IMR-90 (cell line): ENCODE measurements around the gene PROCA1. TPM values are rescaled to one million over a fixed set of nuclear protein-coding genes. Genes with fewer than 3 reads are reported as not detected.

Source experiments
- ATAC-seq: fragments of 200-7000 bp; cut with Tn5 transposase; 2 replicates; pipeline ENCODE4 v1.9.1; 2020; ENCODE audit warnings: low read depth, mild to moderate bottlenecking, moderate library complexity
- BruUV-seq: library from RNA; stranded (reverse); fragments of 400-500 nt; replicated peaks from 2 replicates; lab custom pipeline; 2021; lab: Mats Ljungman, UMichigan
- CTCF ChIA-PET: fragments of 300-600 bp; formaldehyde crosslinking; extraction: SDS; loops from one replicate; lab custom pipeline; 2021; ENCODE audit warnings: antibody characterized with exemption; lab: Yijun Ruan, JAX
- POLR2A ChIA-PET: fragments of 300-600 bp; sonication (Branson Sonifier 250); formaldehyde crosslinking; loops from one replicate; lab custom pipeline; 2022; ENCODE audit warnings: antibody characterized with exemption; ENCODE audit not compliant: unreplicated experiment; lab: Charles Lee
- DNase-seq: peaks from one replicate; pipeline ENCODE4 v3.0.0; 2013
- H2AFZ ChIP-seq: replicated peaks from 2 replicates; pipeline ENCODE3; 2013; ENCODE audit warnings: low read length, mild to moderate bottlenecking; ENCODE audit not compliant: poor library complexity
- H2AK5ac ChIP-seq: 2 replicates; pipeline ENCODE4 v1.6.1; 2013; ENCODE audit warnings: low read depth, low read length, inconsistent platforms
- H2AK9ac ChIP-seq: replicated peaks from 2 replicates; pipeline ENCODE3; 2013; ENCODE audit warnings: mild to moderate bottlenecking, low read depth, low read length, moderate library complexity; ENCODE audit not compliant: poor library complexity
- H2BK120ac ChIP-seq: 2 replicates; pipeline ENCODE4 v1.6.1; 2013; ENCODE audit warnings: low read depth, low read length, inconsistent platforms
- H2BK15ac ChIP-seq: 3 replicates; pipeline ENCODE4 v1.6.1; 2013; ENCODE audit warnings: low read depth, low read length, inconsistent platforms
- H2BK20ac ChIP-seq: 2 replicates; pipeline ENCODE4 v1.6.1; 2013; ENCODE audit warnings: low read depth, mild to moderate bottlenecking, inconsistent platforms, low read length, moderate library complexity
- H2BK5ac ChIP-seq: 2 replicates; pipeline ENCODE4 v1.6.1; 2013; ENCODE audit warnings: mild to moderate bottlenecking, low read depth, low read length, inconsistent platforms; ENCODE audit not compliant: poor library complexity, severe bottlenecking
- H3K14ac ChIP-seq: replicated peaks from 2 replicates; pipeline ENCODE4 v1.6.1; 2013; ENCODE audit warnings: low read depth, low read length, inconsistent platforms
- H3K18ac ChIP-seq: 2 replicates; pipeline ENCODE4 v1.6.1; 2013; ENCODE audit warnings: low read depth, low read length, control low read depth
- H3K23ac ChIP-seq: 2 replicates; pipeline ENCODE4 v1.6.1; 2013; ENCODE audit warnings: low read depth, low read length, inconsistent platforms
- H3K27ac ChIP-seq: 2 replicates; pipeline ENCODE4 v1.5.1; 2013; ENCODE audit warnings: mild to moderate bottlenecking, control low read depth, low read length; ENCODE audit not compliant: insufficient read depth
- H3K27me3 ChIP-seq: 2 replicates; pipeline ENCODE4 v1.6.1; 2013; ENCODE audit warnings: low read length; ENCODE audit not compliant: control insufficient read depth, insufficient read depth
- H3K36me3 ChIP-seq: 2 replicates; pipeline ENCODE4 v1.6.1; 2013; ENCODE audit warnings: low read length, mixed read lengths; ENCODE audit not compliant: control insufficient read depth, insufficient read depth
- H3K4ac ChIP-seq: 2 replicates; pipeline ENCODE4 v1.6.1; 2013; ENCODE audit warnings: low read depth, low read length, inconsistent platforms
- H3K4me1 ChIP-seq: 2 replicates; pipeline ENCODE4 v1.6.1; 2013; ENCODE audit warnings: low read length, mixed read lengths; ENCODE audit not compliant: control insufficient read depth, insufficient read depth
- H3K4me2 ChIP-seq: 2 replicates; pipeline ENCODE4 v1.6.1; 2013; ENCODE audit warnings: low read depth, mild to moderate bottlenecking, control low read depth, low read length, moderate library complexity
- H3K4me3 ChIP-seq: 2 replicates; pipeline ENCODE4 v1.5.1; 2013; ENCODE audit warnings: low read depth, mild to moderate bottlenecking, control low read depth, low read length, moderate library complexity; ENCODE audit not compliant: insufficient read depth
- H3K56ac ChIP-seq: 2 replicates; pipeline ENCODE4 v1.6.1; 2013; ENCODE audit warnings: low read length, inconsistent platforms; ENCODE audit not compliant: insufficient read depth; ENCODE audit errors: extremely low read depth
- H3K79me1 ChIP-seq, 2 experiments: 2 replicates each; pipeline ENCODE4 v1.6.1; 2013; ENCODE audit warnings: low read length in 2 of 2, inconsistent platforms in 1 of 2, low read depth in 1 of 2
- H3K9ac ChIP-seq: 2 replicates; pipeline ENCODE4 v1.6.1; 2013; ENCODE audit warnings: low read depth, low read length, control low read depth
- H3K9me1 ChIP-seq: 2 replicates; pipeline ENCODE4 v1.6.1; 2013; ENCODE audit warnings: low read length, inconsistent platforms; ENCODE audit not compliant: insufficient read depth
- H3K9me3 ChIP-seq: 2 replicates; pipeline ENCODE4 v1.6.1; 2013; ENCODE audit warnings: low read length; ENCODE audit not compliant: control insufficient read depth, insufficient read depth
- H4K20me1 ChIP-seq: 2 replicates; pipeline ENCODE4 v1.6.1; 2013; ENCODE audit warnings: low read length, inconsistent platforms; ENCODE audit not compliant: insufficient read depth
- H4K5ac ChIP-seq: 2 replicates; pipeline ENCODE4 v1.6.1; 2013; ENCODE audit warnings: mild to moderate bottlenecking, low read depth, low read length, control low read depth
- H4K8ac ChIP-seq, 2 experiments: 2 replicates each; pipeline ENCODE4 v1.6.1; 2013; ENCODE audit warnings: low read depth in 2 of 2, low read length in 2 of 2, control low read depth in 1 of 2, inconsistent platforms in 1 of 2
- H4K91ac ChIP-seq: 2 replicates; pipeline ENCODE4 v1.6.1; 2013; ENCODE audit warnings: low read depth, low read length, inconsistent platforms; ENCODE audit not compliant: insufficient read depth
- BHLHE40 ChIP-seq: fragments of 150-350 bp; IDR thresholded peaks from 2 replicates; pipeline ENCODE4 v1.6.1; 2016; ENCODE audit warnings: mild to moderate bottlenecking, low read depth, low read length
- CEBPB ChIP-seq: IDR thresholded peaks from 2 replicates; pipeline ENCODE4 v1.6.1; 2012; ENCODE audit warnings: low read depth, low read length, improper control_type of control experiment
- CHD1 ChIP-seq: IDR thresholded peaks from 2 replicates; pipeline ENCODE4 v1.6.1; 2012; ENCODE audit warnings: low read depth, low read length, improper control_type of control experiment
- CTCF ChIP-seq: conservative IDR thresholded peaks from 2 replicates; pipeline ENCODE4 v1.5.1; 2012; ENCODE audit warnings: mild to moderate bottlenecking, low read depth, low read length, improper control_type of control experiment
- FOS ChIP-seq: fragments of 150-350 bp; IDR thresholded peaks from 2 replicates; pipeline ENCODE4 v1.6.1; 2016; ENCODE audit warnings: low read depth, low read length
- MAZ ChIP-seq: IDR thresholded peaks from 2 replicates; pipeline ENCODE4 v1.6.1; 2012; ENCODE audit warnings: low read depth, mild to moderate bottlenecking, low read length, improper control_type of control experiment, moderate library complexity, borderline replicate concordance
- MXI1 ChIP-seq: IDR thresholded peaks from 2 replicates; pipeline ENCODE4 v1.6.1; 2012; ENCODE audit warnings: low read depth, mild to moderate bottlenecking, low read length, moderate library complexity, borderline replicate concordance
- POLR2A ChIP-seq: IDR thresholded peaks from 2 replicates; pipeline ENCODE4 v1.6.1; 2012; ENCODE audit warnings: mild to moderate bottlenecking, low read depth, low read length
- RAD21 ChIP-seq: IDR thresholded peaks from 2 replicates; pipeline ENCODE4 v1.6.1; 2012; ENCODE audit warnings: low read length, improper control_type of control experiment
- RCOR1 ChIP-seq: IDR thresholded peaks from 2 replicates; pipeline ENCODE4 v1.6.1; 2012; ENCODE audit warnings: mild to moderate bottlenecking, low read length, improper control_type of control experiment; ENCODE audit not compliant: insufficient replicate concordance
- RFX5 ChIP-seq: IDR thresholded peaks from 2 replicates; pipeline ENCODE4 v1.8.0; 2012; ENCODE audit warnings: low read depth, mild to moderate bottlenecking, low read length, moderate library complexity
- USF2 ChIP-seq: fragments of 150-350 bp; IDR thresholded peaks from 2 replicates; pipeline ENCODE4 v1.6.1; 2017; ENCODE audit warnings: mild to moderate bottlenecking, antibody characterized with exemption, low read length, low read depth
- WGBS, 2 experiments: methylation state at CpG; one replicate each; pipeline versions ENCODE4 v1.1.5 to v1.1.7; 2013; ENCODE audit warnings: missing lambda C conversion rate in 2 of 2; ENCODE audit not compliant: insufficient read length in 1 of 2; ENCODE audit errors: extremely low coverage in 2 of 2; 5-methylcytosine and 5-hydroxymethylcytosine counted together
- dilution Hi-C: fragments of 300-500 bp; cut with HindIII; formaldehyde crosslinking; loops from one replicate; pipeline ENCODE4 v1.14.3; 2018; ENCODE audit warnings: low sequenced_read_pairs; ENCODE audit not compliant: unreplicated experiment
- in situ Hi-C: fragments of 300-500 bp; cut with MboI; formaldehyde crosslinking; loops from 3 replicates; pipeline ENCODE4 v1.14.3; 2019; ENCODE audit warnings: low sequenced_read_pairs, inconsistent platforms, mixed read lengths
- intact Hi-C: fragments of 100-400 bp; cut with micrococcal nuclease; formaldehyde crosslinking; loops from 2 replicates; pipeline ENCODE4 v1.10.0; 2022
- polyA plus RNA-seq, 3 experiments: library from polyadenylated mRNA; depleted of rRNA; stranded (reverse); fragments of >200 nt; gene quantifications; 2 replicates each; pipeline ENCODE4 v1.2.3, GENCODE V29; 2012; ENCODE audit warnings: low replicate concordance in 1 of 3
- total RNA-seq: library from RNA; depleted of rRNA; stranded (reverse); fragments of >200 nt; gene quantifications from 2 replicates; pipeline ENCODE4 v1.2.3, GENCODE V29; 2012

Gene PROCA1
- total and polyA plus RNA-seq, 2 of the 4 experiments (the other 2 are of a cell fraction), result 0.36 to 1.7 TPM

GRCh38 chr17:28748852-28749515, 37.3 kb upstream of the PROCA1 start:
- Histone ChIP-seq H2BK20ac (no peak overlapping the region), H3K4ac (no peak overlapping the region), H3K79me1 (peaks cover 20 to 69% of the 10 kb centered on the region in 2 experiments), H3K9me1 (peaks cover 8% of the 10 kb centered on the region; the same call in 1 of the 2 replicates), H2AK5ac (no peak overlapping the region), H3K18ac (no peak overlapping the region), H3K4me2 (no peak overlapping the region), H2BK5ac (no peak overlapping the region), H3K27me3 (no peaks in the 10 kb centered on the region), H4K20me1 (peaks cover 80% of the 10 kb centered on the region), H4K8ac (no peak overlapping the region), H3K27ac (no peak overlapping the region), H3K4me3 (no peak overlapping the region), H3K23ac (no peak overlapping the region), H2BK120ac (no peak overlapping the region), H2BK15ac (no peak overlapping the region), H2AFZ (no peak overlapping the region), H3K9ac (no peak overlapping the region), H2AK9ac (no peak overlapping the region), H3K36me3 (peaks cover 55% of the 10 kb centered on the region), H4K5ac (no peak overlapping the region), H3K9me3 (no peaks in the 10 kb centered on the region), H3K14ac (no peak overlapping the region), H3K4me1 (peaks cover 13% of the 10 kb centered on the region), H4K91ac (no peak overlapping the region), H3K56ac (no peak overlapping the region)
- no peak for TF ChIP-seq FOS
- TF ChIP-seq CTCF, result no peak
- no peak for TF ChIP-seq POLR2A
- no peak for TF ChIP-seq MXI1
- TF ChIP-seq CHD1, result no peak
- no peak for TF ChIP-seq RCOR1
- no peak for TF ChIP-seq RFX5
- TF ChIP-seq MAZ, result no peak
- no peak for TF ChIP-seq RAD21
- no peak for TF ChIP-seq BHLHE40
- TF ChIP-seq USF2, result no peak
- TF ChIP-seq CEBPB, result no peak
- ChIA-PET POLR2A (interaction anchor here (1.7 kb wide), 1 partner anchor 22 kb away, joined by 6 read pairs; no protein-coding TSS in a partner anchor), CTCF (interaction anchor here (0.7 to 5.4 kb wide), 2 partner anchors 14 to 21 kb away, joined by 3 to 60 read pairs; partner anchors contain the start of genes NEK8 and TLCD1)
- WGBS, 2 experiments, result 76% methylated on average over 6 of the region's 18 CpGs; no CpG with 5 or more reads in 1 of the 2 experiments
- in situ Hi-C loops, result no loop called here
- DNase-seq (no peak), ATAC-seq (no peak)
- dilution Hi-C loops, result no loop called here
- BruUV-seq, result no TSS peak
- intact Hi-C loops, result no loop called here
